HepG2 (cell line): ENCODE measurements around the gene DSN1. TPM values are rescaled to one million over a fixed set of nuclear protein-coding genes. Genes with fewer than 3 reads are reported as not detected.

Experiments
- ATAC-seq: fragments of 200-7000 bp; cut with Tn5 transposase; 3 replicates; pipeline ENCODE4 v1.9.1; 2020; ENCODE audit warnings: mild to moderate bottlenecking, moderate library complexity
- BruUV-seq: library from RNA; stranded (reverse); fragments of 400-500 nt; replicated peaks from 2 replicates; lab custom pipeline; 2021; lab: Mats Ljungman, UMichigan
- CTCF ChIA-PET: fragments of 300-600 bp; formaldehyde crosslinking; extraction: SDS; loops from one replicate; lab custom pipeline; 2021; ENCODE audit warnings: low total read pairs, inconsistent platforms, low intra/inter-chr PET ratio; lab: Yijun Ruan, JAX
- POLR2A ChIA-PET: fragments of 350-600 bp; sonication (Branson Sonifier 250); formaldehyde crosslinking; loops from one replicate; lab custom pipeline; 2020; ENCODE audit warnings: antibody characterized with exemption, inconsistent platforms; lab: Yijun Ruan, JAX
- DNase-seq: peaks from one replicate; pipeline ENCODE4 v3.0.0-alpha.2; 2015; ENCODE audit warnings: low spot score
- FAIRE-seq: peaks from 3 replicates; lab custom pipeline; 2011; peaks lifted over from hg19 to GRCh38; lab: Jason Lieb, UNC
- H2AFZ ChIP-seq: one replicate; pipeline ENCODE4 v1.6.1; 2011; ENCODE audit warnings: low read length, inconsistent platforms
- H3K27ac ChIP-seq: fragments of 300-600 bp; 3 replicates; pipeline ENCODE4 v1.8.0; 2011; ENCODE audit warnings: mixed run types, mild to moderate bottlenecking, mixed read lengths, low read length, inconsistent platforms; ENCODE audit not compliant: insufficient read depth; ENCODE audit errors: extremely low read length
- H3K27me3 ChIP-seq, 2 experiments: fragments of 200-600 bp in 1 of 2; 2 replicates in 1 of 2; 3 replicates in 1 of 2; pipeline versions ENCODE4 v1.6.0 to v1.8.0; 2011; ENCODE audit warnings: low read length in 2 of 2, mild to moderate bottlenecking in 2 of 2, moderate library complexity in 2 of 2, inconsistent platforms in 1 of 2; ENCODE audit not compliant: insufficient read depth in 2 of 2, control insufficient read depth in 1 of 2
- H3K36me3 ChIP-seq, 2 experiments: fragments of 200-600 bp in 1 of 2; replicated peaks in 1 of 2; 2 replicates in 1 of 2; 3 replicates in 1 of 2; pipeline versions ENCODE4 v1.5.1 to v1.8.0; 2011; ENCODE audit warnings: low read length in 2 of 2, inconsistent platforms in 1 of 2; ENCODE audit not compliant: insufficient read depth in 2 of 2, control insufficient read depth in 1 of 2
- H3K4me1 ChIP-seq: 2 replicates; pipeline ENCODE4 v1.5.1; 2012; ENCODE audit warnings: low read length, inconsistent platforms; ENCODE audit not compliant: insufficient read depth
- H3K4me2 ChIP-seq: 2 replicates; pipeline ENCODE4 v1.6.0; 2011; ENCODE audit warnings: low read depth, low read length, inconsistent platforms
- H3K4me3 ChIP-seq, 3 experiments: fragments of 200-600 bp in 1 of 3; sonication (generic), shearing (Covaris generic) in 1 of 3; replicated peaks in 1 of 3; 2 replicates each; pipeline ENCODE4 v1.5.1; 2011 to 2016; ENCODE audit warnings: low read length in 3 of 3, inconsistent platforms in 2 of 3, low read depth in 2 of 3, mild to moderate bottlenecking in 2 of 3, control low read depth in 1 of 3, mixed read lengths in 1 of 3; ENCODE audit not compliant: insufficient read depth in 1 of 3
- H3K79me2 ChIP-seq: one replicate; pipeline ENCODE4 v1.6.1; 2011; ENCODE audit warnings: low read length, inconsistent platforms; ENCODE audit not compliant: insufficient read depth
- H3K9ac ChIP-seq: 2 replicates; pipeline ENCODE4 v1.6.0; 2011; ENCODE audit warnings: mild to moderate bottlenecking, low read depth, low read length, inconsistent platforms; ENCODE audit not compliant: insufficient read depth
- H3K9me3 ChIP-seq: 2 replicates; pipeline ENCODE4 v1.5.1; 2012; ENCODE audit warnings: mild to moderate bottlenecking, low read length
- H4K20me1 ChIP-seq: 2 replicates; pipeline ENCODE4 v1.6.0; 2011; ENCODE audit warnings: inconsistent platforms, mild to moderate bottlenecking, low read length, moderate library complexity; ENCODE audit not compliant: insufficient read depth
- AGO2 ChIP-seq: fragments of 200-400 bp; formaldehyde crosslinking; optimal IDR thresholded peaks from 2 replicates; pipeline ENCODE3; 2017; ENCODE audit warnings: mild to moderate bottlenecking, low read depth, low read length, moderate library complexity
- ARNT2 ChIP-seq: sonication (generic); formaldehyde crosslinking; IDR thresholded peaks from 2 replicates; pipeline ENCODE4 v1.8.0; 2022; ENCODE audit warnings: mild to moderate bottlenecking, low read depth, missing genetic modification reagents, moderate library complexity
- FOXO4 ChIP-seq: sonication (generic); formaldehyde crosslinking; conservative IDR thresholded peaks from 2 replicates; pipeline ENCODE4 v1.8.1; 2023; ENCODE audit warnings: missing genetic modification reagents
- GATA4 ChIP-seq: sonication (generic); IDR thresholded peaks from 2 replicates; pipeline ENCODE4 v1.6.1; 2016; ENCODE audit warnings: antibody characterized with exemption, low read depth, borderline replicate concordance
- GMEB1 ChIP-seq: sonication (generic); formaldehyde crosslinking; IDR thresholded peaks from 2 replicates; pipeline ENCODE4 v1.5.1; 2020; ENCODE audit warnings: missing genetic modification reagents, mild to moderate bottlenecking, borderline replicate concordance
- SMAD3 ChIP-seq: sonication (generic); formaldehyde crosslinking; IDR thresholded peaks from 2 replicates; pipeline ENCODE4 v1.4.0; 2020; ENCODE audit warnings: missing genetic modification reagents
- STAT5B ChIP-seq: sonication (generic); formaldehyde crosslinking; IDR thresholded peaks from 2 replicates; pipeline ENCODE4 v1.4.0; 2020; ENCODE audit warnings: missing genetic modification reagents
- TFAP4 ChIP-seq: sonication (generic); IDR thresholded peaks from 2 replicates; pipeline ENCODE4 v1.6.1; 2016; ENCODE audit warnings: low read depth, borderline replicate concordance
- ZBTB10 ChIP-seq: sonication (generic); formaldehyde crosslinking; IDR thresholded peaks from 2 replicates; pipeline ENCODE4 v1.4.0; 2020; ENCODE audit warnings: missing genetic modification reagents, borderline replicate concordance
- ZBTB33 ChIP-seq: sonication (generic); formaldehyde crosslinking; IDR thresholded peaks from 2 replicates; pipeline ENCODE4 v1.4.0; 2020; ENCODE audit warnings: missing genetic modification reagents
- ZNF251 ChIP-seq: sonication (generic); formaldehyde crosslinking; IDR thresholded peaks from 2 replicates; pipeline ENCODE4 v1.9.0; 2021; ENCODE audit warnings: mild to moderate bottlenecking, missing genetic modification reagents
- ZNF34 ChIP-seq: sonication (generic); formaldehyde crosslinking; IDR thresholded peaks from 2 replicates; pipeline ENCODE4 v1.4.0; 2020; ENCODE audit warnings: mild to moderate bottlenecking, missing genetic modification reagents, borderline replicate concordance
- ZNF446 ChIP-seq: sonication (generic); formaldehyde crosslinking; IDR thresholded peaks from 2 replicates; pipeline ENCODE4 v1.5.0; 2020; ENCODE audit warnings: mild to moderate bottlenecking, missing genetic modification reagents
- ZNF558 ChIP-seq: sonication (generic); formaldehyde crosslinking; IDR thresholded peaks from 2 replicates; pipeline ENCODE4 v1.9.0; 2022; ENCODE audit warnings: mild to moderate bottlenecking, missing genetic modification reagents, borderline replicate concordance
- WGBS: methylation state at CpG from one replicate; pipeline ENCODE4 v1.1.6; 2017; ENCODE audit warnings: low lambda C conversion rate; 5-methylcytosine and 5-hydroxymethylcytosine counted together
- in situ Hi-C: cut with HindIII; loops from 2 replicates; pipeline ENCODE4 v1.10.0; 2017; ENCODE audit warnings: low pct_unique_long_range_greater_than_20kb; ENCODE audit not compliant: extremely low pct_ligation_motif_present
- intact Hi-C: fragments of 100-400 bp; cut with micrococcal nuclease; formaldehyde crosslinking; loops from one replicate; pipeline ENCODE4 v1.10.0; 2022; ENCODE audit not compliant: unreplicated experiment
- polyA plus RNA-seq, 8 experiments: library from polyadenylated mRNA; depleted of rRNA in 3 of 8; stranded (reverse) in 7 of 8; unstranded in 1 of 8; fragments of >200 nt; fragmentation: Illumina TruSeq in 4 of 8; extraction: Trizol in 4 of 8; gene quantifications; 2 replicates each; pipeline versions ENCODE4 v1.2.1 to v1.2.3, GENCODE V29; 2011 to 2016; ENCODE audit warnings: low read depth in 4 of 8, missing spikeins in 1 of 8, mixed read lengths in 1 of 8; ENCODE audit not compliant: insufficient read depth in 1 of 8
- total RNA-seq, 5 experiments: library from RNA; depleted of rRNA; stranded (reverse); fragments of >200 nt; fragmentation: Illumina TruSeq; extraction: Trizol; gene quantifications; 2 replicates each; pipeline ENCODE4 v1.2.3, GENCODE V29; 2016; ENCODE audit warnings: low read depth in 1 of 5

DSN1 gene
- total and polyA plus RNA-seq, 2 of the 13 experiments (the other 11 are each of a cell fraction or from before 2014, with no cell fraction given): 18.7 to 53.7 TPM

GRCh38 chr20:36709126-36709525 is 64.4 kb downstream of the DSN1 start:
- Histone ChIP-seq H3K4me2 (no peak overlapping the region), H3K36me3 (peaks cover 6 to 13% of the 10 kb centered on the region in 2 experiments; a peak in 4 of 5 replicates), H3K9me3 (no peaks in the 10 kb centered on the region), H3K9ac (no peak overlapping the region), H3K27me3 (no peaks in the 10 kb centered on the region), H2AFZ (no peak overlapping the region), H3K4me3 (no peak overlapping the region), H4K20me1 (no peaks in the 10 kb centered on the region), H3K27ac (no peak overlapping the region), H3K79me2 (no peaks in the 10 kb centered on the region), H3K4me1 (peaks cover 12% of the 10 kb centered on the region)
- intact Hi-C loops: no loop called here
- DNase-seq: no peak
- ATAC-seq: no peak
- 95% methylated on average over 5 of the region's 5 CpGs for WGBS
- in situ Hi-C loops: no loop called here
- POLR2A ChIA-PET: no interaction called here
- BruUV-seq: no TSS peak
- CTCF ChIA-PET: no interaction called here
- TF ChIP-seq GATA4 (no peak), ZNF446 (CRISPR knock-in tag) (no peak), AGO2 (no peak), ZNF251 (CRISPR knock-in tag) (no peak), SMAD3 (no peak), STAT5B (no peak), TFAP4 (no peak), FOXO4 (CRISPR knock-in tag) (no peak), GMEB1 (CRISPR knock-in tag) (no peak), ARNT2 (CRISPR knock-in tag) (no peak), ZNF558 (no peak), ZBTB33 (no peak), ZBTB10 (CRISPR knock-in tag) (no peak), ZNF34 (no peak)
- no peak for FAIRE-seq
